GM23338 (cell line): Measurements from ENCODE around the gene CSN2. TPM values are rescaled to one million over a fixed set of nuclear protein-coding genes. Genes with fewer than 3 reads are reported as not detected.

Source experiments
- ATAC-seq: fragments of 200-7000 bp; cut with Tn5 transposase; 3 replicates; pipeline ENCODE4 v1.9.1; 2020
- DNase-seq: peaks from one replicate; pipeline ENCODE4 v3.0.0-alpha.2; 2015; ENCODE audit warnings: low spot score
- H2AFZ ChIP-seq: fragments of 200-600 bp; sonication (generic); 2 replicates; pipeline ENCODE4 v1.8.0; 2016; ENCODE audit warnings: antibody characterized with exemption, mild to moderate bottlenecking, moderate library complexity
- H3F3A ChIP-seq: fragments of 200-600 bp; sonication (generic); replicated peaks from 2 replicates; pipeline ENCODE4 v1.8.0; 2017; ENCODE audit warnings: antibody characterized with exemption, mixed run types, low read depth
- H3K27ac ChIP-seq: fragments of 200-600 bp; sonication (generic); 2 replicates; pipeline ENCODE4 v1.6.1; 2016; ENCODE audit warnings: low read depth
- H3K27me3 ChIP-seq: fragments of 200-600 bp; sonication (generic); 2 replicates; pipeline ENCODE4 v1.8.0; 2016; ENCODE audit warnings: mild to moderate bottlenecking, mixed run types, moderate library complexity; ENCODE audit not compliant: insufficient read depth
- H3K36me3 ChIP-seq: fragments of 200-600 bp; sonication (generic); 2 replicates; pipeline ENCODE4 v1.8.0; 2016; ENCODE audit warnings: mild to moderate bottlenecking; ENCODE audit not compliant: insufficient read depth
- H3K4me1 ChIP-seq: fragments of 200-600 bp; sonication (generic); 2 replicates; pipeline ENCODE4 v1.8.0; 2016; ENCODE audit warnings: mild to moderate bottlenecking, moderate library complexity; ENCODE audit not compliant: insufficient read depth
- H3K4me2 ChIP-seq: fragments of 200-600 bp; sonication (generic); 2 replicates; pipeline ENCODE4 v1.7.1; 2017; ENCODE audit warnings: mixed run types
- H3K4me3 ChIP-seq: fragments of 200-600 bp; sonication (generic); 2 replicates; pipeline ENCODE4 v1.6.1; 2016; ENCODE audit warnings: mixed run types
- H3K79me2 ChIP-seq: fragments of 200-600 bp; sonication (generic); replicated peaks from 2 replicates; pipeline ENCODE4 v1.8.0; 2017; ENCODE audit warnings: mild to moderate bottlenecking; ENCODE audit not compliant: insufficient read depth
- H3K9me2 ChIP-seq: fragments of 200-600 bp; sonication (generic); 2 replicates; pipeline ENCODE4 v1.8.0; 2017; ENCODE audit not compliant: insufficient read depth
- H4K20me1 ChIP-seq: fragments of 200-600 bp; sonication (generic); replicated peaks from 2 replicates; pipeline ENCODE4 v1.8.0; 2017; ENCODE audit warnings: mild to moderate bottlenecking; ENCODE audit not compliant: insufficient read depth
- H3K27ac Mint-ChIP-seq: 2 replicates; pipeline ENCODE4 v1.8.0; 2020; ENCODE audit warnings: inconsistent platforms, mild to moderate bottlenecking, moderate library complexity, mixed read lengths
- H3K27me3 Mint-ChIP-seq: 3 replicates; pipeline ENCODE4 v1.8.0; 2022; ENCODE audit warnings: low read depth, mild to moderate bottlenecking, moderate library complexity, mixed read lengths, inconsistent platforms; ENCODE audit not compliant: insufficient read depth, poor library complexity
- H3K36me3 Mint-ChIP-seq: 3 replicates; pipeline ENCODE4 v1.8.0; 2021; ENCODE audit warnings: low read depth, mild to moderate bottlenecking, inconsistent platforms, moderate library complexity, mixed read lengths
- H3K4me1 Mint-ChIP-seq: 3 replicates; pipeline ENCODE4 v1.8.0; 2020; ENCODE audit warnings: mild to moderate bottlenecking, inconsistent platforms, mixed read lengths
- H3K4me3 Mint-ChIP-seq: 3 replicates; pipeline ENCODE4 v1.8.0; 2021; ENCODE audit warnings: moderate library complexity, mild to moderate bottlenecking, inconsistent platforms, mixed read lengths
- H3K9me3 Mint-ChIP-seq: 3 replicates; pipeline ENCODE4 v1.8.0; 2020; ENCODE audit warnings: moderate library complexity, mild to moderate bottlenecking, inconsistent platforms, mixed read lengths
- CREB1 ChIP-seq: fragments of 250-450 bp; sonication (Bioruptor Pico); IDR thresholded peaks from 2 replicates; pipeline ENCODE4 v1.5.0; 2020; ENCODE audit warnings: low read depth, mild to moderate bottlenecking, moderate library complexity
- EZH2 ChIP-seq: fragments of 200-600 bp; sonication (generic); IDR thresholded peaks from one replicate; pipeline ENCODE4 v1.8.0; 2017; ENCODE audit warnings: antibody characterized with exemption, mild to moderate bottlenecking, low read depth; ENCODE audit not compliant: unreplicated experiment
- EZH2phosphoT487 ChIP-seq: fragments of 200-600 bp; sonication (generic); IDR thresholded peaks from one replicate; pipeline ENCODE4 v1.8.1; 2018; ENCODE audit warnings: antibody characterized with exemption; ENCODE audit not compliant: unreplicated experiment
- JUNB ChIP-seq: IDR thresholded peaks from one replicate; pipeline ENCODE4 v1.6.1; 2016; ENCODE audit warnings: antibody characterized with exemption; ENCODE audit not compliant: unreplicated experiment
- NANOG ChIP-seq: IDR thresholded peaks from 2 replicates; pipeline ENCODE4 v1.6.1; 2016; ENCODE audit warnings: antibody characterized with exemption, borderline replicate concordance
- POLR2AphosphoS5 ChIP-seq: IDR thresholded peaks from 2 replicates; pipeline ENCODE4 v1.6.1; 2016; ENCODE audit warnings: antibody characterized with exemption, low read depth
- STAT1 ChIP-seq: IDR thresholded peaks from one replicate; pipeline ENCODE4 v1.6.1; 2016; ENCODE audit warnings: antibody characterized with exemption; ENCODE audit not compliant: unreplicated experiment
- ZNF114 ChIP-seq: fragments of 250-450 bp; sonication (Bioruptor Pico); IDR thresholded peaks from 2 replicates; pipeline ENCODE4 v1.5.0; 2020; ENCODE audit warnings: mild to moderate bottlenecking, moderate library complexity
- ZNF331 ChIP-seq: fragments of 250-450 bp; sonication (Bioruptor Pico); IDR thresholded peaks from 2 replicates; pipeline ENCODE4 v1.5.0; 2020; ENCODE audit warnings: low read depth, mild to moderate bottlenecking, moderate library complexity
- ZNF462 ChIP-seq: fragments of 250-450 bp; sonication (Bioruptor Pico); IDR thresholded peaks from 2 replicates; pipeline ENCODE4 v1.5.0; 2020; ENCODE audit warnings: mild to moderate bottlenecking, moderate library complexity
- polyA plus RNA-seq: library from polyadenylated mRNA; unstranded; fragments of >200 nt; fragmentation: Nextera tagmentation; extraction: Ambion mirVana; gene quantifications from 2 replicates; pipeline ENCODE4 v1.2.1, GENCODE V29; 2016
- total RNA-seq: library from RNA; depleted of rRNA; stranded (reverse); fragments of >200 nt; shearing (Covaris generic); gene quantifications from 2 replicates; pipeline ENCODE4 v1.2.3, GENCODE V29; 2014
- TF ChIP-seq, protein P1 (sequence below): IDR thresholded peaks from 2 replicates; pipeline ENCODE4 v1.6.1; 2016; ENCODE audit warnings: antibody characterized with exemption
- TF ChIP-seq, protein P2 (sequence below), 2 experiments: fragments of 200-600 bp in 1 of 2; sonication (generic) in 1 of 2; conservative IDR thresholded peaks; 2 replicates each; pipeline versions ENCODE4 v1.5.1 to v1.6.1; 2016 to 2017; ENCODE audit warnings: antibody characterized with exemption in 2 of 2, low read depth in 2 of 2, mild to moderate bottlenecking in 2 of 2, moderate library complexity in 1 of 2
- TF ChIP-seq, protein P3 (sequence below): IDR thresholded peaks from one replicate; pipeline ENCODE4 v1.6.1; 2018; ENCODE audit warnings: antibody characterized with exemption; ENCODE audit not compliant: unreplicated experiment

Gene CSN2
- total and polyA plus RNA-seq, 2 experiments from 2014 or later, result not detected

GRCh38 chr4:69984030-69984443, 18.5 kb upstream of the CSN2 start:
- Histone ChIP-seq H3F3A (no peaks in the 10 kb centered on the region), H3K27ac (no peak overlapping the region), H3K9me2 (no peaks in the 10 kb centered on the region), H3K4me3 (no peak overlapping the region), H3K4me2 (no peak overlapping the region), H3K79me2 (no peaks in the 10 kb centered on the region), H4K20me1 (no peaks in the 10 kb centered on the region), H3K27me3 (no peaks in the 10 kb centered on the region), H2AFZ (peak overlapping the region; percentile 43; the same call in 1 of the 2 replicates), H3K36me3 (no peaks in the 10 kb centered on the region), H3K4me1 (no peaks in the 10 kb centered on the region)
- Mint-ChIP-seq H3K27me3 (no peaks in the 10 kb centered on the region), H3K9me3 (no peaks in the 10 kb centered on the region; the same call in 2 of the 3 replicates), H3K4me3 (no peak overlapping the region), H3K4me1 (peaks cover 4% of the 10 kb centered on the region), H3K36me3 (no peaks in the 10 kb centered on the region), H3K27ac (peak overlapping the region; percentile 76)
- TF ChIP-seq, protein P1, sequence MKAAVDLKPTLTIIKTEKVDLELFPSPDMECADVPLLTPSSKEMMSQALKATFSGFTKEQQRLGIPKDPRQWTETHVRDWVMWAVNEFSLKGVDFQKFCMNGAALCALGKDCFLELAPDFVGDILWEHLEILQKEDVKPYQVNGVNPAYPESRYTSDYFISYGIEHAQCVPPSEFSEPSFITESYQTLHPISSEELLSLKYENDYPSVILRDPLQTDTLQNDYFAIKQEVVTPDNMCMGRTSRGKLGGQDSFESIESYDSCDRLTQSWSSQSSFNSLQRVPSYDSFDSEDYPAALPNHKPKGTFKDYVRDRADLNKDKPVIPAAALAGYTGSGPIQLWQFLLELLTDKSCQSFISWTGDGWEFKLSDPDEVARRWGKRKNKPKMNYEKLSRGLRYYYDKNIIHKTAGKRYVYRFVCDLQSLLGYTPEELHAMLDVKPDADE, result no peak
- no peak for TF ChIP-seq NANOG
- TF ChIP-seq EZH2phosphoT487, result no peak
- TF ChIP-seq CREB1, result no peak
- no peak for TF ChIP-seq EZH2
- TF ChIP-seq POLR2AphosphoS5, result no peak
- TF ChIP-seq ZNF462 (CRISPR knock-in tag), result no peak
- TF ChIP-seq, protein P2, sequence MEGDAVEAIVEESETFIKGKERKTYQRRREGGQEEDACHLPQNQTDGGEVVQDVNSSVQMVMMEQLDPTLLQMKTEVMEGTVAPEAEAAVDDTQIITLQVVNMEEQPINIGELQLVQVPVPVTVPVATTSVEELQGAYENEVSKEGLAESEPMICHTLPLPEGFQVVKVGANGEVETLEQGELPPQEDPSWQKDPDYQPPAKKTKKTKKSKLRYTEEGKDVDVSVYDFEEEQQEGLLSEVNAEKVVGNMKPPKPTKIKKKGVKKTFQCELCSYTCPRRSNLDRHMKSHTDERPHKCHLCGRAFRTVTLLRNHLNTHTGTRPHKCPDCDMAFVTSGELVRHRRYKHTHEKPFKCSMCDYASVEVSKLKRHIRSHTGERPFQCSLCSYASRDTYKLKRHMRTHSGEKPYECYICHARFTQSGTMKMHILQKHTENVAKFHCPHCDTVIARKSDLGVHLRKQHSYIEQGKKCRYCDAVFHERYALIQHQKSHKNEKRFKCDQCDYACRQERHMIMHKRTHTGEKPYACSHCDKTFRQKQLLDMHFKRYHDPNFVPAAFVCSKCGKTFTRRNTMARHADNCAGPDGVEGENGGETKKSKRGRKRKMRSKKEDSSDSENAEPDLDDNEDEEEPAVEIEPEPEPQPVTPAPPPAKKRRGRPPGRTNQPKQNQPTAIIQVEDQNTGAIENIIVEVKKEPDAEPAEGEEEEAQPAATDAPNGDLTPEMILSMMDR (conservative IDR thresholded peaks at IDR 0.05; ENCODE audit: low read depth in 2 of 2), result no peak
- TF ChIP-seq STAT1, result no peak
- TF ChIP-seq, protein P3, sequence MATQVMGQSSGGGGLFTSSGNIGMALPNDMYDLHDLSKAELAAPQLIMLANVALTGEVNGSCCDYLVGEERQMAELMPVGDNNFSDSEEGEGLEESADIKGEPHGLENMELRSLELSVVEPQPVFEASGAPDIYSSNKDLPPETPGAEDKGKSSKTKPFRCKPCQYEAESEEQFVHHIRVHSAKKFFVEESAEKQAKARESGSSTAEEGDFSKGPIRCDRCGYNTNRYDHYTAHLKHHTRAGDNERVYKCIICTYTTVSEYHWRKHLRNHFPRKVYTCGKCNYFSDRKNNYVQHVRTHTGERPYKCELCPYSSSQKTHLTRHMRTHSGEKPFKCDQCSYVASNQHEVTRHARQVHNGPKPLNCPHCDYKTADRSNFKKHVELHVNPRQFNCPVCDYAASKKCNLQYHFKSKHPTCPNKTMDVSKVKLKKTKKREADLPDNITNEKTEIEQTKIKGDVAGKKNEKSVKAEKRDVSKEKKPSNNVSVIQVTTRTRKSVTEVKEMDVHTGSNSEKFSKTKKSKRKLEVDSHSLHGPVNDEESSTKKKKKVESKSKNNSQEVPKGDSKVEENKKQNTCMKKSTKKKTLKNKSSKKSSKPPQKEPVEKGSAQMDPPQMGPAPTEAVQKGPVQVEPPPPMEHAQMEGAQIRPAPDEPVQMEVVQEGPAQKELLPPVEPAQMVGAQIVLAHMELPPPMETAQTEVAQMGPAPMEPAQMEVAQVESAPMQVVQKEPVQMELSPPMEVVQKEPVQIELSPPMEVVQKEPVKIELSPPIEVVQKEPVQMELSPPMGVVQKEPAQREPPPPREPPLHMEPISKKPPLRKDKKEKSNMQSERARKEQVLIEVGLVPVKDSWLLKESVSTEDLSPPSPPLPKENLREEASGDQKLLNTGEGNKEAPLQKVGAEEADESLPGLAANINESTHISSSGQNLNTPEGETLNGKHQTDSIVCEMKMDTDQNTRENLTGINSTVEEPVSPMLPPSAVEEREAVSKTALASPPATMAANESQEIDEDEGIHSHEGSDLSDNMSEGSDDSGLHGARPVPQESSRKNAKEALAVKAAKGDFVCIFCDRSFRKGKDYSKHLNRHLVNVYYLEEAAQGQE, result no peak
- no peak for TF ChIP-seq ZNF114 (CRISPR knock-in tag)
- no peak for TF ChIP-seq JUNB
- TF ChIP-seq ZNF331, result no peak
- peak; percentile 8 for DNase-seq
- peak; percentile 66 for ATAC-seq
